HG03095 (cell line): Measurements from ENCODE around the gene GARIN5A.
"Not testable (repeated sequence)": the region's sequence is repeated elsewhere in the genome, so short reads cannot be mapped to it uniquely, and the experiment has no call there.

Source experiments
- ATAC-seq: cut with Tn5 transposase; IDR thresholded peaks from one replicate; pipeline ENCODE4 v1.9.1; 2021; ENCODE audit warnings: moderate library complexity; ENCODE audit not compliant: unreplicated experiment

Gene GARIN5A

GRCh38 chr19:50489461-50490011 is 12.9 kb upstream of the GARIN5A start:
- ATAC-seq, result no peak

GRCh38 chr19:50488389-50489194 is 11.9 kb upstream of the GARIN5A start:
- ATAC-seq, result no peak

GRCh38 chr19:50486823-50487515 is 10.3 kb upstream of the GARIN5A start:
- ATAC-seq, result no peak

GRCh38 chr19:50485284-50485955 is 8.8 kb upstream of the GARIN5A start:
- ATAC-seq, result no peak

- ATAC-seq, result no peak
Observed at GRCh38 chr19:50482916-50483315, 6.3 kb upstream of the GARIN5A start.

GRCh38 chr19:50482271-50482855 is 5.7 kb upstream of the GARIN5A start:
- ATAC-seq, result no peak

- ATAC-seq, result no peak
Observed at GRCh38 chr19:50481351-50482149, 4.9 kb upstream of the GARIN5A start.

- no peak for ATAC-seq
Observed at GRCh38 chr19:50480281-50481111, 3.8 kb upstream of the GARIN5A start.

GRCh38 chr19:50479761-50480251 is 3.2 kb upstream of the GARIN5A start:
- no peak for ATAC-seq

- ATAC-seq, result no peak
Observed at GRCh38 chr19:50478901-50479715, 2.5 kb upstream of the GARIN5A start.

GRCh38 chr19:50477751-50478515 is 1.3 kb upstream of the GARIN5A start:
- no peak for ATAC-seq

- no peak for ATAC-seq
Observed at GRCh38 chr19:50476907-50477238, 225 bp upstream of the GARIN5A start.

GRCh38 chr19:50475736-50476223 is 868 bp downstream of the GARIN5A start:
- ATAC-seq, result no peak

- ATAC-seq, result no peak
Observed at GRCh38 chr19:50475101-50475568, 1.5 kb downstream of the GARIN5A start.

- not testable (repeated sequence) for ATAC-seq
Observed at GRCh38 chr19:50473336-50473735, 3.3 kb downstream of the GARIN5A start.

GRCh38 chr19:50468818-50469217 is 7.8 kb downstream of the GARIN5A start:
- no peak for ATAC-seq

- no peak for ATAC-seq
Observed at GRCh38 chr19:50467566-50467965, 9.1 kb downstream of the GARIN5A start.

GRCh38 chr19:50466706-50467039 is 10.0 kb downstream of the GARIN5A start:
- ATAC-seq, result no peak
